Stimulated activated CD8-positive, alpha-beta memory T cell treated with anti-CD3 and anti-CD28 coated beads, Interleukin-7, amount 100 ng/mL, for 48 hours (primary cell): ENCODE data around the gene WDR89.
A peak's percentile ranks its signal among the peaks of the same experiment; 100 is the strongest.
"Not testable (repeated sequence)": the region's sequence is repeated elsewhere in the genome, so short reads cannot be mapped to it uniquely, and the experiment has no call there.

Source experiments
- DNase-seq, 2 donors: peaks; one replicate each; pipeline ENCODE4 v3.0.0-alpha.2; 2020; ENCODE audit warnings: low read depth in 1 of 2; ENCODE audit errors: extremely low read depth in 1 of 2

The WDR89 gene, protein sequence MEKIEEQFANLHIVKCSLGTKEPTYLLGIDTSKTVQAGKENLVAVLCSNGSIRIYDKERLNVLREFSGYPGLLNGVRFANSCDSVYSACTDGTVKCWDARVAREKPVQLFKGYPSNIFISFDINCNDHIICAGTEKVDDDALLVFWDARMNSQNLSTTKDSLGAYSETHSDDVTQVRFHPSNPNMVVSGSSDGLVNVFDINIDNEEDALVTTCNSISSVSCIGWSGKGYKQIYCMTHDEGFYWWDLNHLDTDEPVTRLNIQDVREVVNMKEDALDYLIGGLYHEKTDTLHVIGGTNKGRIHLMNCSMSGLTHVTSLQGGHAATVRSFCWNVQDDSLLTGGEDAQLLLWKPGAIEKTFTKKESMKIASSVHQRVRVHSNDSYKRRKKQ

DNA sequence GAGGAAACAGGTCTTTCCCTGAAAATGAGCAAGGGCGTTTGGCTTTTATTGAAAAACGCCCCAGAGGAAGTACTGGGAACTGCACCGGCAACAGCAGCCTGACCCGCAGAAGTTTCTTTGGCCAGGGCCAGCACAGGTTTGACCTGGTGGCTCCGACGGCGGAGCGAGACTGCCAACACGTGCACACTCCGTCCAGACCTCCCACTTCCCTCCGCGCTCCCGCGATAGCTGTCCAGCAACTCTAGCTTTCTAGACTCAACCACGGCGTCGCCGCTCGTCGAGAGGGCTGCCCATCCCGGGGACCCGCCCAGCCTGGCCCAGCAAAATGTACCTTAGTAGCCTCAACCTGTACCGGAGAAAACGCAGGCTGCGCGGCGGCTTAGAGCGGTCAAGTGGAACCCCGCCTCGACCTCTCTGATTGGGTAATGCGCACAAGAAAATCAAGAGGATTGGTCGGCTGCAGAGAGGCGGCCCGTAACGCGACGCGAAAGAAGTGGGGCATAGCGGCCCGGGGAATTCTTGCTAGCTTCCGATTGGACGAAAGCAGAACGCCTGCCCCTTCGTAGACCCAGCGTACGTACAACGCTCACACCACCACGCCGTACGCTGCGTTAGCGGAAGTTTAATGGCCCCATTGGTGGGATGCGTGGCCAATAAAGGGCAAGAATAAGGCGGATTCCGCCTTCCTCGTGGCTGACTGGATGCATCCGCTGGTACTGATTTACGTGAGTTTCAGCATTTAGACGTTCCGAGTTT lies at the start of gene WDR89:
TSS of gene WDR89 (minus strand) at position 399 of the 756 bp plus-strand sequence. CDS start 41,929 bp downstream, outside the sequence.
- DNase-seq: peak; percentile 86 to 95

DNA sequence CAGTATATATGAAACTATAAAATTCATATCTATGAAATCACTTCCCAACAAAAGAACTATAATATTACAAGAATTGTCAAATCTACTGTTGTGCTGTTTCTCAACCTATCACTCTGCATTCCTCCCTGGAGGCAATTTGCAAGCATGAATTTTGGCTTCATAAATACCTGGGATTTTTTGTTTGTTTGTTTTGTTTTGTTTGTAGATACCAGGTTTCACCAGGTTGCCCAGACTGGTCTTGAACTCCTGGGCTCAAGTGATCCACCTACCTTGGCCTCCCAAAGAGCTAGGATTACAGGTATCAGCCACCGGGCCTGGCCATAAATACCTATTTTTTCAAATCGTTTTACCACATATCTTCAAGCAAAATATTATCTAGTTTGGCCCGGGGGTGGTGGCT lies 47.5 kb upstream of the WDR89 start:
- DNase-seq: no peak

DNA sequence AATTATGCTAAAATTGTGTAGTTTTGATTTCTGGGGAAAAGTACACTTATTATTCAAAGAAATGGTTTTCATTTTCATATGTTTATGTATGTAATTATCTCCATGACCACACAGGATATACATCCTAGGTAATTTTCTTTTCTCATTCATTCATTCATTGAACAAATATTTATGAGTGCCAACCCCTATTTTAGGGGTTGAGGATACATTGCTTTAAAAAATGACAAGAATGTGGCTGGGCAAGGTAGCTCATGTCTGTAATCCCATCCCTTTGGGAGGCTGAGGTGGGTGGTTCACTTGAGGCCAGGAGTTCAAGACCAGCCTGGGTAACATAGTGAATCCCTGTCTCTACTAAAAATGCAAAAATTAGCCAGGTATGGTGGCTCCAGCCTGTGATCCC lies 45.3 kb upstream of the WDR89 start:
- no peak for DNase-seq

DNA sequence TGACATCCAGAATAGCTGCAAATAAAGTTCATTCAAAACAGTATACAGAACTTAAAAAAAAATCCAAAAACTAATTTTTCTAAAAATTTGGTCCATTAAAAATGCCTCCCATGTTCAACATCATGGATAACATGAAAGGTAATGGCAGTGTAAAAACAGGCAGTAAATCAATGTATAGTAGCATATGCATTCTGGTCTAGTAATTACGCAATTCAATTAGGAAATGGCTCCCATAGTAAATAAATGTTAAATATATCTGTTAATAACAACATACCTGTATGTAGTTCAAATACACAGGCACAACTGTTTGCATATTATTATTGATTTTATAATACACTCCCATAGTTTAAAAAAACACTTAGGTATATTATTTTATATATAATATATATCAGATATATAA lies 43.7 kb upstream of the WDR89 start:
- no peak for DNase-seq

DNA sequence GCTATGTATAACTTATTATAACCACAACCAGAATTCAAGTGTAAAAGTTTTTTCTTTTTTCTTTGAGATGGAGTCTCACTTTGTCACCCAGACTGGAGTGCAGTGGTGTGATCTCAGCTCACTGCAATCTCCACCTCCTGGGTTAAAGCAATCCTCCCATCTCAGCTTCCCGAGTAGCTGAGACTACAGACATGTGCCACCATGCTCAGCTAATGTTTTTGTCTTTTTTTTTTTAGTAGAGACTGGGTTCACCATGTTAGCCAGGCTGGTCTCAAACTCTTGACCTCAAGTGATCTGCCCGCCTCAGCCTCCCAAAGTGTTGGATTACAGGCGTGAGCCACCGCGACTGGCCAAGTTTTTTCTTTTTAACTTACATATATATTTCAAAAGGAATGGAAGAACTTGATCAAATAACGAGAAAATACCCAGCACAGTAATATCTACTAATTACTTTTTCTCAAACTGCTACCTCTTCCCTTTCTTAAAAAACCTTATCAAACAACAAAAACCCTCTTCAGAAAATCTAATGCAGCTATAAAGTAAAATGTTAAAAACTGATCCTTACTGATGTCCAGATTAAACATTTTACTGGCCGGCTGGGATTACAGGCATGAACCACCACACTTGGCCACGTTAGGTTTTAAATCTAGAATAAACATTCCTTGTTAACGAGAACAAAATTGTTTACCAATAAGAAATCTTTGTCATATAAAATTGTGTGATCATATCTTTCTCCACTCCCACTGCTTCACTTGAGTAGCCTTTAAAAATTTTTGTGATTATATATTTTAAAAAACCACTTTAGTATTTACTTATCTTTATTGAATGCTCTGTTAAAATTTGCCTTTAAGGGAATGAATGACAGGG lies 41.3 kb upstream of the WDR89 start:
- no peak for DNase-seq

DNA sequence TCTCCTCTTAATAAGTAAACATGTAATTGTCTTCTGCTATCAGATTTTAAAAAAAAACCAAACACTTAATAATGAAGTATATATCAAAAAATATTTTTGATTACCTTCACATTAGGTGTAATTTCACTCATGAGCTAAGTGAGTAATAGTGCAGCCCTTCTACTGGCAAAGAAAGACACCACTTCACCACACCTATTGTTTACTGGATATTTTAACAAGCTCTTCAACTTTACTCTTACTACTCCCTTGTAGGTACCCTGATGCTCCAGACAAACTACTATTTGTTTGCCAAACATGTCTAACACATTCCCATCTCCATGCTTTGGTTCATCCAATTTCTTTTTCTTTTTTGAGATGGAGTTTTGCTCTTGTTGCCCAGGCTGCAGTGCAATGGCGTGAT lies 36.9 kb upstream of the WDR89 start:
- no peak for DNase-seq

DNA sequence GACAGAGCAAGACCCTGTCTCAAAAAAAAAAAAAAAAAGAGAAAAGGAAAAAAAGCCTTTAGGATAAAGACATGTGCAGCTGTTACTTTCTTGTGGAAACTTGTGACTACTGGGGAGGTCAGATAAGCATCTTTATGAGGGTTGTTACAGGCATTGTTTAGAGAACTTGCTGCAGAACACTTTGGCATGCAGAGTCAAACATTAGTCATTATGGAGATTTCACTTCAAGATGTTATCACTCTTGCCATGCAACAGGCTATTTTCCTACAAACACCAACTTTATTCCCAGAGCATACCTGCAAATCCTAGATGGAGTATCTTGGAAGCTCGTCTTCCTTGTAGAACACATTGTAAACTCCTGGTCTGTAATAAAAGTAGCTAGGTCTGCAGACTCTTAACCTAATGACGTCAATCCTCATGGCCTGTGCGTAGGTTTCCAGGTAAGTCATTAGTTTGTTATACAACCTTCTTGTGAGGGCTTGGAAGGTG lies 36.3 kb upstream of the WDR89 start:
- no peak for DNase-seq

DNA sequence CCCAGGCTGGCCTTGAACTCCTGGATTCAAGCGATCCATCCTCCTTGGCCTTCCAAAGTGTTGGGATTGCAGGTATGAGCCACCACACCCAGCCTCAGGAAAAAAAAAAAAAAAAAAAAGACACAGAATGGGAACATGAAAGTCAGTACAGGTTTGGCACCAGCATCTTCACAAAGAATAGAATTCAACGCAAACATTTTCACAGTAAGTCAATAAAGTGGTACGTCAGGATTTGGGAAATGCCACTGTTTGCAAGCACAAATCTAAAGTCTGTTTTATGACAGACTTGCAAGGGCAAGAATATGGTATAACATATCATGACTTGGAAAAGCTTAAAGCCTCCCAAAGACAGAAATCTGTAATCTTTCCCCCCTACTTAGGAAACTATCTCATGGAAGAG lies 34.9 kb upstream of the WDR89 start:
- no peak for DNase-seq

DNA sequence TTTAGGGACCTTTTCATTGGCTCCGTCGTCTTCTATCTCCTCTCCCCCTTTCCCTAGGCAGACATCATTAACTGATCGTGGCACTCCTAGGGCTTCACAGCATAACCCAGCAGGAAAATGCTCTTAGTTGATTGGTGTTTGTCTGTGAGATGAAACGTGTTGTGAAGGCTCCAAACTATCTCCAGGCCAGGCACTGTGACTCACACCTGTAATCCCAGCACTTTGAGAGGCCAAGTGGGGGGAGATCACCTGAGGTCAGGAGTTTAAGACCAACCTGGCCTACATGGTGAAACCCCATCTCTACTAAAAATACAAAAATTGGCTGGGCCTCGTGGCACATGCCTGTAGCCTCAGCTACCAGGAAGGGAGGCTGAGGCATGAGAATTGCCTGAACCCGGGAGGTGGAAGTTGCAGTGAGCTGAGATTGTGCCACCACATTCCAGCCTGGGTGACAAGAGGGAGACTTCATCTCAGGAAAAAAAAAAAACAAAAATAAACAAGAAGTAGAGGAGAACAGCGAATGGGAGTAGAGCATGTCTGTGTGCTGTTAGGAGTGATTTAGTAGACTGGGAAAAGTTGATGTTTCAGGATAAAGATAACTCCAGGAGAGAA lies 32.3 kb upstream of the WDR89 start:
- no peak for DNase-seq

DNA sequence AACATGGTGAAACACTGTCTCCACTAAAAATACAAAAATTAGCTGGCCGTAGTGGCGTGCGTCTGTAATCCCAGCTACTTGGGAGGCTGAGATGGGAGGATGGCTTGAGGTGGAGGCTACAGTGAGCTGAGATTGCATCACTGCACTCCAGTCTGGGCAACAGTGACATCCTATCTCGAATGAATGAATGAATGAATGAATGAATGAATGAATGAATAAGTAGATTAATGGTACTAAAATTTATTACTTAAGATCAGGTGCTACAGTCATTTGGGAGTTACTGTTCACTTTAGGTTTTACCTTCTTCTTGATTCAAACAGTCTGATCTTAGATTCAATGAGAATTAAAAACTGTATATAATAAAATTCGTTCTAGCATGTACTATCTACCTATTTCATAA lies 31.6 kb upstream of the WDR89 start:
- no peak for DNase-seq

DNA sequence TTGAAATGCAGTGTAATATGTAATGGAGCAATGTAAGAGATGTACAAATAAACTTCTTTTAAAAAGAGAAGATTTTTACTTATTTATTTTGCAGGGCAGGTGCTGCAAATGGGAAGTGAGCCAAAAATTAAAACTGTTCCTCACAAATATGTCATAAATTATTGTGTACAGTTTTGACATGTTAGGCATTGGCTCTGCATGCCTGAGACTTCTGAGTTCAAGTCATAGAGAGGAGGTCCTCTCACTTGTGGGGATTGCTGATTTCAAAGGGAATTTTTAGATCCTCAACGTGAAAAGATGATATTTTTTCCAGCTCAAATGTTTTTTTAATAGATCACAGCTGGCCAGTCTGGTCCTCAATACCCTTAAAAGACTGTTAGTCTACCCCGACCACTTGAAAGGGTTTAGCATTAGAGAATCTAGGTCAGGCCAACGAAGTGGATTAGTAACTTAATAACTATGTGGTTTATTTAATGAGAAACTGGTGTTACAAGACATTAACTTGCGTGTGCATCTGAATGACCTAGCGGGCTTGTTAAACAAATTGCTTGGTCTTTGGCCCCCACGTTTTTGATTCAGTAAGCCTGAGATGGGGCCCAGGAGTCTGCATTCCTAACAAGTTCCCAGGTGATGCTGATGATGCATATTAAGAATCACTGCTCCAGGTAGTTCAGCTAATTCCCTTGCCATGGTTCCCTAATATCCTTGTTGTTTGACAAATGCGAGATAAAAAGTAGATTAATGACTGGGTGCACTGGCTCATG lies 30.9 kb upstream of the WDR89 start:
- no peak for DNase-seq

DNA sequence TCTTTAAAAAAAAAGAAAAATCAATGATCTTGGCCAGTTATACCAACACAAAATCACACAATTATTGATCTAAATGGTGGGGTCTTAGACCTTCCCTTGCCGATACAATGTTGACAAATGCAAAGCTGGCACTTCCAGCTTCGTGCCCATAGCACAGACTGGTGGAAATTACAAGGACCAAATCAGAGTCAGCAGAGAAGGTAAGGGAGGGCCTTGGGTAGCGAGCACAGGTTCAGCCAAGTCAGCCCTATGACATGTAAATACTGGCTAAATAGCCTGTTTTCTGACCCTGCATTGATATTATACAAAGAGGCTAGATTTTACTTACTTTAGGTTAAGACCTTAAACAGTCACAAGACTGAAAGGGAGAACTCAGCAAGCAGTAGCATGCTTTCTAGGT lies 30.3 kb upstream of the WDR89 start:
- DNase-seq: no peak

DNA sequence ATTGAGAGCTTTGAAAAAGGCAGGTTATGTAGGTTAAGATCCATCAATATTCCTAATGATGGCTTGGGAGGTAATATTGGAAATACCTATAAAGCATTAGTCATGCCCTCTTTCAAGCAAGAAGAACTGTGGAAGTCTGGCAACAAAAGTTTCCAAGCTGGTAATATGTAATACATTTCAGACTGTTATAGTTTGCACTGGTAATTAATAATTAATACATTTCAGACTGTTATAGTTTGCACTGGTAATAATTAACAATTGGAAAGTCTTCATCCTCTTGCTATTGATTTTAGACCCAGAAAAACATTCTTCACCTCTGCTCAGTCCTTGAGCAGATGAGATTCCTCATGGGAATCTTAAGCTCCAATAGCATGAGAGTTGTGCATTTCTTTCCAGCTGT lies 29.0 kb upstream of the WDR89 start:
- no peak for DNase-seq

DNA sequence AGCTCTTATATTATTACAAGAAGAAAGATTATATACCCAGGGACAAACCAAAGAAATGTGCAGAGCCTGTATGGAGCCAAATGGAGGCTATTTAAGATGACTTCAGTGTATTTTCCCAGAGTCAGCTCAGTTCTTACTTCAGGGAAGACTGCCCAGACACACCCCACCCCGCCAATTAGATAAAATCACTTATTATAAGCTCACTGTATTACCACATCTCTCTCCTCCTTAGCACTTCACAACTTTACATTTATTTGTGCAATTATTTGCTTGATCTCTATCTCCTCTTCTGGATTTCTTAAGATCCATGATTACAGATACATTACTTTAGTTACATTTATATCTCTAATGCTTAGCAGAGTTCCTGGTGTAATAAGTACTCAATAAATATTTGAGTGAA lies 24.7 kb upstream of the WDR89 start:
- no peak for DNase-seq

DNA sequence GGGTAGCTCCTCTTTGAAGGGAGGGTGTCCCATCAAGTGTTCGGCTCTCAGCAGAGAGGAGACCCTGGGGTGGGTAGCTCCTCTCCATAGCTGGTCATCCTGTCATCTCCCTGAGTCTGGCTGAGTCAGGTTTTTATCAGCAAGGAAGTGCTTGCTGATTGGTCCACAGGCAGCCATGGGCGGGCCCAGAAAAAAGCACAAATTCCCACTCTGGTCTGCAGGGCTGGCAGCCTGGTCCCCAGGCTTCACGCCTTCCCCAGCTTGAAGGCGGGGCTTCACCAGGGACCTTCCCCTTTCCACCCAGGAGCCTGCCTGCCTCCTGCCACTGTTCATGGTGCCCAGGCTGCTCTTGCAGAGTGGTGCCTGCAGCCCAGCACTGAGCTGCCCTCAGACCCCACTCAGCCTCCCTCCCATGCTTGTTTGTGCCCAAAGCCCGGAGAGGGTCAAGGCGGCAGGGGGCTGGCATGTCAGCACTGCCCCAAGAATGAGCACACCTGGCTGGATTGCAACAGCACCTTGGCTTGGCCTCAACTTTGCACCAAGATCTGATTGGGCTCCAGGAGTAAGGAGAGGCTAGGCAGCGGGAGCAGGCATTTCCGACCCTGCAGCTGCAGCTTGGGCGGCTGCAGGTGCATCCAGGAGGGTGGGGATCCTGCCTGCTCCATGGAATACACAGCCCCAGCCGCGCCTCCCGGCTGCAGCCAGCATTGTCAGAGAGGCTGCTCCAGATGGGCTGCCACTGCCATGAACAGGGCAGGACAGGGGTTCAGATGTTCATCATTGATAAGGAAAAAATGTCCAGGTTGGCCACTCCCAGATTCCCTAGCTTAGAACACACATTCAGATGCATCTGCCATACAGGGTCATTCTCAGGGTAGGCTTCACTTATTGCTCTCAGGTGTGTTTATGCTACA lies 22.0 kb upstream of the WDR89 start:
- DNase-seq: no peak

DNA sequence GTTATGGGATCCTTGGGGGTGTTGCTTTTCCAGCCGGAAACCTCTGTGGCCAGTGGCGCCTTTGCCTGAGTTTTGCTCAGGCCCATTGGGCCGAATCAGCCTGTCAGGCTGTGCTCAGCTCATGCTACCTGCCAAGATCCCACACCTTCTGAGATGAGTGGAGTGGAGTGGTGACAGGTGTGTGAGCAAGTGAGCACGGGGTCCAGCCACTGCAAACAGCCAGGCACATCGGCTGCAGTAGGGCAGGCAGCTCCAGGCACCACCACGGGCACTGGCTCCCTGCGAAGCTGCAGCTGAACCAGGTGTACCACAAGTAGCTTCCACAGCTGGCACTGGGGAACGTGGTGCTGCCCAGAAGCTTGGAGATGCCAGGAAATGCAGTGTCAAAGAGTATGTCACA lies 21.1 kb upstream of the WDR89 start:
- DNase-seq: no peak

DNA sequence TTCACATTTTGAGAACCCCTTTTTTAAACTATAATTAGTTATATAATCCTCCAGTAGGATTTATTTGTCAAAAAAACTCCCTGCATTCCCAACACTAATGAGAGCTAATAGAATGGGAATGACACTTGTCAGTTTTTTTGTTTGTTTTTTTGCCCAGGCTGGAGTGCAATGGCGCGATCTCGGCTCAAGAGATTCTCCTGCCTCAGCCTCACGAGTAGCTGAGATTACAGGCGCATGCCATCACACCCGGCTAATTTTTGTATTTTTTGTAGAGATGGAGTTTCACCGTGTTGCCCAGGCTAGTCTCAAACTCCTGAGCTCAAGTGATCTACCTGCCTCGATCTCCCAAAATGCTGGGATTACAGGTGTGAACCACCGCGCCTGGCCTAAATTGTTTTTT lies 20.2 kb upstream of the WDR89 start:
- DNase-seq: not testable (repeated sequence)

DNA sequence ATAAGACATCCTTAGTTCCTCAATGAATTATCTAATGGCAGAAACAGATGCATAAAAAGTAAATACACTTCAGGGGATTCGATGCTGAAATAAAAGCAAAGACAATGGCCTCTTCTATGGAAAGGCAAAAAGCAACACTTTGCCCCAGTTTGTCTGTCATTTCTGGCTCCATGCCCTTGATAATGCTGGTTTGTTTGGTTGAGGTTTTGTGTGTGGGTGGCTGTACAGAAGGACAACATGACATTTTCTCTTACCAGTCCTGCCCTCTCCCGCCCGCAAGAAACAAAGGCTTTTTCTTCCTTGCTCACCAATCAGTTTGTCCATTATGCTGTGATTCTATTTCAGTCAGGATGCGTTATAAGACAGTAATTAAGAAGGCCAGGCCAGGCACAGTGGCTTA lies 18.1 kb upstream of the WDR89 start:
- DNase-seq: no peak

DNA sequence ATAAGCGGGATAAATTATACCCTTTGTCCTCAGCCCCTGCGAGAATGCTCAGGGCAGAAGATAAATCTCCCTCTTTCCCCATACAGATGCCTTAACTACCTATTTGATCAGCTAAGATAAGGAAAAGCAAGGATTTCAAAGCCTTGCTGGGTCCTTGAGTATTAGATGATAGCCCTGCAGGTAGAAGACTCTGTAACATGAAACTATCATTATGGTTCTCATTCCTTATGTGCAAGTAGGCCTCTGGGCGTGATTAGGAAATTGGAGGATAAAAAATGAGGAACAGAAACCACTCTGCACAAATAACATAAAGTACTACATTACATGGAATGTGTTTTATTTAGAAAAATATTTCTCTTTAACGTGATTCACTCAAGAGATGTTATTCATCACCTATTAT lies 14.5 kb upstream of the WDR89 start:
- DNase-seq: no peak
